Trophoblast cell (in vitro differentiated cells and primary cell): ENCODE data around the gene ATCAY.

Experiments used
- DNase-seq, 2 donors: peaks; one replicate each; pipeline ENCODE4 v3.0.0-alpha.2; 2016
- H2AFZ ChIP-seq: 2 replicates; pipeline ENCODE4 v1.6.1; 2013; ENCODE audit warnings: low read length, moderate library complexity, mild to moderate bottlenecking; ENCODE audit not compliant: insufficient read depth, poor library complexity
- H2AK5ac ChIP-seq: 2 replicates; pipeline ENCODE4 v1.6.1; 2013; ENCODE audit warnings: mild to moderate bottlenecking, low read length
- H2BK120ac ChIP-seq: 2 replicates; pipeline ENCODE4 v1.6.1; 2013; ENCODE audit warnings: low read length, mild to moderate bottlenecking, moderate library complexity; ENCODE audit not compliant: insufficient read depth, poor library complexity
- H2BK12ac ChIP-seq: 2 replicates; pipeline ENCODE4 v1.6.1; 2013; ENCODE audit warnings: mild to moderate bottlenecking, low read length, moderate library complexity
- H2BK5ac ChIP-seq: 2 replicates; pipeline ENCODE4 v1.6.1; 2013; ENCODE audit warnings: low read length, low read depth, moderate library complexity, mild to moderate bottlenecking; ENCODE audit not compliant: poor library complexity
- H3K14ac ChIP-seq: 2 replicates; pipeline ENCODE4 v1.6.1; 2013; ENCODE audit warnings: mild to moderate bottlenecking, low read length
- H3K18ac ChIP-seq: 2 replicates; pipeline ENCODE4 v1.6.1; 2013; ENCODE audit warnings: mild to moderate bottlenecking, low read length
- H3K23ac ChIP-seq: 2 replicates; pipeline ENCODE4 v1.6.1; 2013; ENCODE audit warnings: low read length
- H3K27ac ChIP-seq: 2 replicates; pipeline ENCODE4 v1.5.1; 2013; ENCODE audit warnings: low read depth, mild to moderate bottlenecking, inconsistent platforms, low read length, moderate library complexity
- H3K27me3 ChIP-seq: 2 replicates; pipeline ENCODE4 v1.6.1; 2013; ENCODE audit warnings: inconsistent platforms, mild to moderate bottlenecking, low read length, moderate library complexity; ENCODE audit not compliant: insufficient read depth
- H3K36me3 ChIP-seq, 2 experiments: 1 replicate in 1 of 2; 2 replicates in 1 of 2; pipeline ENCODE4 v1.6.1; 2013; ENCODE audit warnings: low read length in 2 of 2, mild to moderate bottlenecking in 2 of 2, moderate library complexity in 1 of 2; ENCODE audit not compliant: insufficient read depth in 2 of 2, control insufficient read depth in 1 of 2
- H3K4ac ChIP-seq: 2 replicates; pipeline ENCODE4 v1.6.1; 2013; ENCODE audit warnings: low read depth, mild to moderate bottlenecking, low read length, moderate library complexity
- H3K4me1 ChIP-seq, 2 experiments: 1 replicate in 1 of 2; 2 replicates in 1 of 2; pipeline ENCODE4 v1.6.1; 2013; ENCODE audit warnings: low read length in 2 of 2, mild to moderate bottlenecking in 2 of 2, moderate library complexity in 1 of 2; ENCODE audit not compliant: insufficient read depth in 2 of 2, control insufficient read depth in 1 of 2
- H3K4me2 ChIP-seq: 2 replicates; pipeline ENCODE4 v1.6.1; 2013; ENCODE audit warnings: inconsistent platforms, mild to moderate bottlenecking, low read length, moderate library complexity
- H3K4me3 ChIP-seq: 2 replicates; pipeline ENCODE4 v1.5.1; 2013; ENCODE audit warnings: mild to moderate bottlenecking, low read depth, low read length, inconsistent platforms
- H3K79me1 ChIP-seq: one replicate; pipeline ENCODE4 v1.6.1; 2013; ENCODE audit warnings: low read length
- H3K79me2 ChIP-seq: 2 replicates; pipeline ENCODE4 v1.6.1; 2013; ENCODE audit warnings: low read length, mild to moderate bottlenecking; ENCODE audit not compliant: control insufficient read depth, insufficient read depth, poor library complexity
- H3K9ac ChIP-seq: 2 replicates; pipeline ENCODE4 v1.6.1; 2013; ENCODE audit warnings: mild to moderate bottlenecking, low read length
- H3K9me3 ChIP-seq: 2 replicates; pipeline ENCODE4 v1.6.1; 2013; ENCODE audit warnings: low read depth, mild to moderate bottlenecking, control low read depth, inconsistent platforms, low read length; ENCODE audit not compliant: insufficient read depth
- H4K12ac ChIP-seq: 2 replicates; pipeline ENCODE4 v1.6.1; 2013; ENCODE audit warnings: low read depth, mild to moderate bottlenecking, low read length, moderate library complexity
- H4K8ac ChIP-seq: 2 replicates; pipeline ENCODE4 v1.6.1; 2013; ENCODE audit warnings: low read depth, mild to moderate bottlenecking, low read length, moderate library complexity
- H4K91ac ChIP-seq: one replicate; pipeline ENCODE4 v1.6.1; 2013; ENCODE audit warnings: low read depth, mild to moderate bottlenecking, low read length, moderate library complexity
- WGBS: extraction: QIAGEN DNeasy Blood & Tissue Kit; methylation state at CpG from one replicate; pipeline ENCODE4 v1.1.7; 2013; ENCODE audit warnings: missing lambda C conversion rate; ENCODE audit not compliant: insufficient read length, insufficient coverage; ENCODE audit errors: extremely low coverage; 5-methylcytosine and 5-hydroxymethylcytosine counted together

Gene ATCAY

GRCh38 chr19:3834349-3835054 lies 46.0 kb upstream of the ATCAY start:
- Histone ChIP-seq H3K18ac (no peak overlapping the region), H2BK5ac (no peak overlapping the region), H2BK120ac (no peak overlapping the region), H3K27me3 (no peaks in the 10 kb centered on the region), H4K8ac (no peak overlapping the region), H2AFZ (no peak overlapping the region), H3K4me2 (no peak overlapping the region), H2AK5ac (no peak overlapping the region), H3K9me3 (peaks cover 7% of the 10 kb centered on the region), H3K23ac (no peak overlapping the region), H3K4me1 (no peaks in the 10 kb centered on the region), H3K79me1 (no peaks in the 10 kb centered on the region), H3K27ac (no peak overlapping the region), H3K79me2 (no peaks in the 10 kb centered on the region), H2BK12ac (no peak overlapping the region), H3K4ac (no peak overlapping the region), H3K36me3 (no peaks in the 10 kb centered on the region), H4K91ac (no peak overlapping the region), H3K4me3 (no peak overlapping the region), H4K12ac (no peak overlapping the region), H3K9ac (no peak overlapping the region), H3K14ac (no peak overlapping the region)
- no CpG with 5 or more reads among the region's 35 CpGs for WGBS
- no peak for DNase-seq

GRCh38 chr19:3835055-3835435 lies 45.4 kb upstream of the ATCAY start:
- no peaks in the 10 kb centered on the region for H3K4me1 ChIP-seq
- H4K8ac ChIP-seq, result no peak overlapping the region
- no peak overlapping the region for H2AK5ac ChIP-seq
- H3K27me3 ChIP-seq, result no peaks in the 10 kb centered on the region
- H2BK5ac ChIP-seq, result no peak overlapping the region
- H3K79me2 ChIP-seq, result no peaks in the 10 kb centered on the region
- no peak overlapping the region for H3K9ac ChIP-seq
- H3K14ac ChIP-seq, result no peak overlapping the region
- H3K79me1 ChIP-seq, result no peaks in the 10 kb centered on the region
- no peak overlapping the region for H4K91ac ChIP-seq
- no peak overlapping the region for H3K27ac ChIP-seq
- H3K4me3 ChIP-seq, result no peak overlapping the region
- no peak overlapping the region for H3K23ac ChIP-seq
- WGBS, result no CpG with 5 or more reads among the region's 9 CpGs
- no peak overlapping the region for H2BK120ac ChIP-seq
- H3K4ac ChIP-seq, result no peak overlapping the region
- no peak overlapping the region for H2AFZ ChIP-seq
- H3K9me3 ChIP-seq, result peaks cover 7% of the 10 kb centered on the region
- no peak overlapping the region for H3K18ac ChIP-seq
- no peaks in the 10 kb centered on the region for H3K36me3 ChIP-seq
- no peak for DNase-seq
- H2BK12ac ChIP-seq, result no peak overlapping the region
- H4K12ac ChIP-seq, result no peak overlapping the region
- no peak overlapping the region for H3K4me2 ChIP-seq

GRCh38 chr19:3836887-3837286 lies 43.6 kb upstream of the ATCAY start:
- Histone ChIP-seq H4K12ac (no peak overlapping the region), H3K4ac (no peak overlapping the region), H2AK5ac (no peak overlapping the region), H3K14ac (no peak overlapping the region), H2BK120ac (no peak overlapping the region), H2BK12ac (no peak overlapping the region), H3K9me3 (peaks cover 7% of the 10 kb centered on the region), H3K79me2 (no peaks in the 10 kb centered on the region), H2BK5ac (no peak overlapping the region), H3K36me3 (no peaks in the 10 kb centered on the region), H3K79me1 (no peaks in the 10 kb centered on the region), H3K4me2 (no peak overlapping the region), H2AFZ (no peak overlapping the region), H3K27ac (no peak overlapping the region), H3K23ac (no peak overlapping the region), H4K8ac (no peak overlapping the region), H3K27me3 (no peaks in the 10 kb centered on the region), H4K91ac (no peak overlapping the region), H3K18ac (no peak overlapping the region), H3K4me3 (no peak overlapping the region), H3K4me1 (no peaks in the 10 kb centered on the region), H3K9ac (no peak overlapping the region)
- DNase-seq, result no peak
- no CpG with 5 or more reads among the region's 6 CpGs for WGBS

- H3K23ac ChIP-seq, result no peak overlapping the region
- no peak overlapping the region for H3K4me3 ChIP-seq
- no peak overlapping the region for H2AFZ ChIP-seq
- no peak overlapping the region for H4K8ac ChIP-seq
- H3K9me3 ChIP-seq, result peaks cover 7% of the 10 kb centered on the region
- H3K27me3 ChIP-seq, result no peaks in the 10 kb centered on the region
- H3K36me3 ChIP-seq, result no peaks in the 10 kb centered on the region
- no peak overlapping the region for H2BK5ac ChIP-seq
- no peaks in the 10 kb centered on the region for H3K79me1 ChIP-seq
- H3K79me2 ChIP-seq, result no peaks in the 10 kb centered on the region
- H3K4me1 ChIP-seq, result no peaks in the 10 kb centered on the region
- no peak for DNase-seq
- no CpG with 5 or more reads among the region's 17 CpGs for WGBS
- H2BK120ac ChIP-seq, result no peak overlapping the region
- H3K14ac ChIP-seq, result no peak overlapping the region
- no peak overlapping the region for H3K4ac ChIP-seq
- no peak overlapping the region for H2BK12ac ChIP-seq
- H3K18ac ChIP-seq, result no peak overlapping the region
- no peak overlapping the region for H4K12ac ChIP-seq
- no peak overlapping the region for H2AK5ac ChIP-seq
- no peak overlapping the region for H3K4me2 ChIP-seq
- H3K27ac ChIP-seq, result no peak overlapping the region
- H3K9ac ChIP-seq, result no peak overlapping the region
- no peak overlapping the region for H4K91ac ChIP-seq
Measured at GRCh38 chr19:3837332-3837731, 43.2 kb upstream of the ATCAY start.
